ENCODE results near the gene CAPZB.

Gene CAPZB

DNA sequence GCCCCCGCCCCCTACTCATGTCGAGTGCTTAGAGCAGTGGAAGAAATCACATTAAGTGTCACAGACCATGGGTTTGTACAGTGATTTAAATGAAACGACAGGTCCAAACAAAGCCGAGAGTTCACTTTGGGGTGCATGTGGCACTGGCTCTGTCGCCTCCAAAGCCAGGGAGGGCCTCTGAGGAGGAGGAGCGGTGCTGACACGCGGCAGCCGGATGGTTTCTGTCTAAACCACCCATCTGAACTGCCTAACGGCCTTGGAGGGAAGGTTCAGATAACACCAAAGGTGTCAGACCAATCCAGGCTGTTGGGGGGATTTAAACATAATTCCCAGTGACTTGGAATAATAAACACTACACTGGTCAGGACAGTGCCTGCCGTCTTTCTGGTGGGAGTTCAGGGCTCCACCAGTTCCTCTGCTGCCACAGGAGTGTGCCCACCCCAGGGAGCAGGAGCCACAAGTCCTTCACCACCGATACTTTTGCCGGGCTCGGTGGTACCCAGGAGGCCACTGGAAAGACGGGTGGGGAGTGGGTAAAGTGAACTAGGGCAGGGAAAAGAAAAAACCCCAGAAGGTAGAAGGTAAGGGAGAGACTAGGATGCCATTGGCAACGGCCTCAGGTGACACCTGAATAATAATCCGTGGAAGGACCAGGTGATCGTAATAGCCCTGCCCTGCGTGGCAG, 95.0 kb downstream of the CAPZB start:
- Histone ChIP-seq H3K36me3 (ENCODE audit: insufficient read depth, low read length) (peaks cover 3% of the 10 kb centered on the region; the same call in 1 of the 2 replicates), H3K27ac (ENCODE audit: low read depth, low read length, poor library complexity, severe bottlenecking) (peak overlapping the region; percentile 84), H3K27me3 (ENCODE audit: insufficient read depth, low read length) (no peaks in the 10 kb centered on the region), H3K4me2 (ENCODE audit: low read length) (peak overlapping the region; percentile 45; the same call in 1 of the 2 replicates), H3K79me2 (ENCODE audit: insufficient read depth, low read length) (no peaks in the 10 kb centered on the region), H4K20me1 (ENCODE audit: insufficient read depth, low read length) (no peaks in the 10 kb centered on the region), H3K4me1 (ENCODE audit: insufficient read depth, low read length, severe bottlenecking) (peaks cover 50% of the 10 kb centered on the region), H3K4me3 (ENCODE audit: low read depth, low read length, poor library complexity, severe bottlenecking) (peak overlapping the region; percentile 28), H3F3A (ENCODE audit: insufficient read depth, low read length) (no peaks in the 10 kb centered on the region), H3K9ac (ENCODE audit: low read length) (peak overlapping the region; percentile 31; the same call in 1 of the 2 replicates), H3K9me3 (ENCODE audit: low read length) (no peaks in the 10 kb centered on the region), H2AFZ (ENCODE audit: low read length) (no peak overlapping the region), H3K9me2 (ENCODE audit: low read depth, low read length) (no peaks in the 10 kb centered on the region)
- TF ChIP-seq, protein P1, sequence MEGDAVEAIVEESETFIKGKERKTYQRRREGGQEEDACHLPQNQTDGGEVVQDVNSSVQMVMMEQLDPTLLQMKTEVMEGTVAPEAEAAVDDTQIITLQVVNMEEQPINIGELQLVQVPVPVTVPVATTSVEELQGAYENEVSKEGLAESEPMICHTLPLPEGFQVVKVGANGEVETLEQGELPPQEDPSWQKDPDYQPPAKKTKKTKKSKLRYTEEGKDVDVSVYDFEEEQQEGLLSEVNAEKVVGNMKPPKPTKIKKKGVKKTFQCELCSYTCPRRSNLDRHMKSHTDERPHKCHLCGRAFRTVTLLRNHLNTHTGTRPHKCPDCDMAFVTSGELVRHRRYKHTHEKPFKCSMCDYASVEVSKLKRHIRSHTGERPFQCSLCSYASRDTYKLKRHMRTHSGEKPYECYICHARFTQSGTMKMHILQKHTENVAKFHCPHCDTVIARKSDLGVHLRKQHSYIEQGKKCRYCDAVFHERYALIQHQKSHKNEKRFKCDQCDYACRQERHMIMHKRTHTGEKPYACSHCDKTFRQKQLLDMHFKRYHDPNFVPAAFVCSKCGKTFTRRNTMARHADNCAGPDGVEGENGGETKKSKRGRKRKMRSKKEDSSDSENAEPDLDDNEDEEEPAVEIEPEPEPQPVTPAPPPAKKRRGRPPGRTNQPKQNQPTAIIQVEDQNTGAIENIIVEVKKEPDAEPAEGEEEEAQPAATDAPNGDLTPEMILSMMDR (IDR thresholded peaks at IDR 0.05; ENCODE audit: low read length) = no peak
- TF ChIP-seq EZH2 (IDR thresholded peaks at IDR 0.05; ENCODE audit: borderline replicate concordance, low read length) = no peak

DNA sequence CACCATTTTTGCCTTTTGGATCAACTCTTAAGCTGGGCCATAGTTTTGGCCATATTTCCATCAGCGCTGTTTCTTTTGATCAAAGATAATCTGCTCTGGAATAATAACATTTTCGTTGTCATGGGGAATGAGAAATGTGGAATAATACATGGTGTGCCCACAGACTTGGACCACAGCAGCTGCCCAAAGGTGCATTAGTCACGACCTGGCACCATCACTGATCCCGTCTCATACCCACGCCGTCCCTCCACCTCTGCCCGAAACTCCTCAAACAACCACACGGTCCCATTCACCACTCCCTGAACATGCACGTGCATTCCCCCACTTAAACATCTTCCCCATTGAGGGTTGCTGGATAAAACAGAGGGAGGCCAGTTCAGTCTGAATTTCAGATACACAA, 96.4 kb downstream of the CAPZB start:
- no peak overlapping the region for H3K4me3 ChIP-seq (ENCODE audit: low read depth, low read length, poor library complexity, severe bottlenecking)
- H3K9me2 ChIP-seq (ENCODE audit: low read depth, low read length) = no peaks in the 10 kb centered on the region
- no peak overlapping the region for H3K27ac ChIP-seq (ENCODE audit: low read depth, low read length, poor library complexity, severe bottlenecking)
- no peaks in the 10 kb centered on the region for H3F3A ChIP-seq (ENCODE audit: insufficient read depth, low read length)
- no peaks in the 10 kb centered on the region for H4K20me1 ChIP-seq (ENCODE audit: insufficient read depth, low read length)
- peaks cover 37% of the 10 kb centered on the region for H3K4me1 ChIP-seq (ENCODE audit: insufficient read depth, low read length, severe bottlenecking)
- H2AFZ ChIP-seq (ENCODE audit: low read length) = no peak overlapping the region
- H3K9me3 ChIP-seq (ENCODE audit: low read length) = no peaks in the 10 kb centered on the region
- TF ChIP-seq, protein P1 (IDR thresholded peaks at IDR 0.05; ENCODE audit: low read length) = no peak
- no peak for TF ChIP-seq EZH2 (IDR thresholded peaks at IDR 0.05; ENCODE audit: borderline replicate concordance, low read length)
- H3K27me3 ChIP-seq (ENCODE audit: insufficient read depth, low read length) = no peaks in the 10 kb centered on the region
- H3K36me3 ChIP-seq (ENCODE audit: insufficient read depth, low read length) = peaks cover 15% of the 10 kb centered on the region
- H3K9ac ChIP-seq (ENCODE audit: low read length) = no peak overlapping the region
- no peak overlapping the region for H3K4me2 ChIP-seq (ENCODE audit: low read length)
- no peaks in the 10 kb centered on the region for H3K79me2 ChIP-seq (ENCODE audit: insufficient read depth, low read length)

DNA sequence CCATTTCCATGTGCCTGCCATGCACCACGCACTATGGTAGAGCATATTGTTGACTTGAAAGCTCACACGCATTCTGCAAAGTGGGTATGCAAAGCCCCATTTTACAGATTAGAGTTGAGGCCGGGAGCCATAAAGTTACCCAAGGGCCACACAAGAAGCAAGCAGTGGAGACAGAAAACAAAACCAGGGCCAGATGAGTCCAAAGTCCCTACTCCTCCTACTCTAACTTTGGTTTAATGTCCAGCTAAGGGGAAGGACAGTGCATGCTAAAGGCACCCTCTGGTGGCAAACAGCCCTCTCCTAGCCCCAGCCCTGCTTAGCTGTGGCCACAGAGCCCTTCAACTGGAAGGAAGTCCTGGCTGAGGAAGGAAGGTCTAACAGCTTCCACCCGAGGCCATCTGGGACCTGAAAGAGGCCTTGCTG, 98.3 kb downstream of the CAPZB start:
- Histone ChIP-seq H3F3A (ENCODE audit: insufficient read depth, low read length) (no peaks in the 10 kb centered on the region), H3K27ac (ENCODE audit: low read depth, low read length, poor library complexity, severe bottlenecking) (no peak overlapping the region), H3K79me2 (ENCODE audit: insufficient read depth, low read length) (no peaks in the 10 kb centered on the region)

More for the DNA sequence above, 98.3 kb downstream of the CAPZB start:
- Histone ChIP-seq H3K27me3 (ENCODE audit: insufficient read depth, low read length) (no peaks in the 10 kb centered on the region), H2AFZ (ENCODE audit: low read length) (no peak overlapping the region), H3K4me2 (ENCODE audit: low read length) (no peak overlapping the region), H3K9me3 (ENCODE audit: low read length) (no peaks in the 10 kb centered on the region), H3K36me3 (ENCODE audit: insufficient read depth, low read length) (peaks cover 24% of the 10 kb centered on the region), H3K4me3 (ENCODE audit: low read depth, low read length, poor library complexity, severe bottlenecking) (no peak overlapping the region), H3K4me1 (ENCODE audit: insufficient read depth, low read length, severe bottlenecking) (peaks cover 18% of the 10 kb centered on the region), H3K9me2 (ENCODE audit: low read depth, low read length) (no peaks in the 10 kb centered on the region), H3K9ac (ENCODE audit: low read length) (no peak overlapping the region), H4K20me1 (ENCODE audit: insufficient read depth, low read length) (no peaks in the 10 kb centered on the region)
- TF ChIP-seq EZH2 (IDR thresholded peaks at IDR 0.05; ENCODE audit: borderline replicate concordance, low read length) = no peak
- TF ChIP-seq, protein P1 (IDR thresholded peaks at IDR 0.05; ENCODE audit: low read length) = no peak

Data from OCI-LY1 (cell line).